ENCODE data around the gene SLC4A1.
A peak's percentile ranks its signal among the peaks of the same experiment; 100 is the strongest.

The SLC4A1 gene
- 0 to 10.5 (median 0) reads per million in 17 experiments for total RNA-seq

GRCh38 chr17:44267818-44268490, at the start of gene SLC4A1:
SLC4A1 (minus strand) TSS chr17:44268135; CDS start chr17:44262866, 5,269 bp downstream.
- no peak for DNase-seq

DNA sequence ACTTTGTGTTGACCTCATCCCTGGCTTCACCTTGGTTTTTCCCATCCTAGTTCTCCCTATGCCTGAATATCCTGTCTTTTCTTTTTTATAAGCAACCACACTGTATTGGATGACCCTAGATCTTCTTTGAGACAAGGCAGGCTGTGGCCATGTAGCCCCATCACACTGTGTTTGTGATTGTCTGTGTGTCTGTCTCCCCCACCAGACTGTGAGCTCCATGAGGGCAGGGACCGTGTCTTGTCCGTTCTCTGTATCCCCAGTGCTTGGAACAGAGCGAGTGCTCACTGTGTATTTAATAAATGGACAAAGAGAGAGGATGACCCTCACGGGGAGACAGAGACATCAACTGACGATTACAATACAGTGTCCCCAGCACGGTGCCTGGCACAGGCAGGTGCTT, 49.6 kb upstream of the SLC4A1 start:
- DNase-seq = no peak

DNA sequence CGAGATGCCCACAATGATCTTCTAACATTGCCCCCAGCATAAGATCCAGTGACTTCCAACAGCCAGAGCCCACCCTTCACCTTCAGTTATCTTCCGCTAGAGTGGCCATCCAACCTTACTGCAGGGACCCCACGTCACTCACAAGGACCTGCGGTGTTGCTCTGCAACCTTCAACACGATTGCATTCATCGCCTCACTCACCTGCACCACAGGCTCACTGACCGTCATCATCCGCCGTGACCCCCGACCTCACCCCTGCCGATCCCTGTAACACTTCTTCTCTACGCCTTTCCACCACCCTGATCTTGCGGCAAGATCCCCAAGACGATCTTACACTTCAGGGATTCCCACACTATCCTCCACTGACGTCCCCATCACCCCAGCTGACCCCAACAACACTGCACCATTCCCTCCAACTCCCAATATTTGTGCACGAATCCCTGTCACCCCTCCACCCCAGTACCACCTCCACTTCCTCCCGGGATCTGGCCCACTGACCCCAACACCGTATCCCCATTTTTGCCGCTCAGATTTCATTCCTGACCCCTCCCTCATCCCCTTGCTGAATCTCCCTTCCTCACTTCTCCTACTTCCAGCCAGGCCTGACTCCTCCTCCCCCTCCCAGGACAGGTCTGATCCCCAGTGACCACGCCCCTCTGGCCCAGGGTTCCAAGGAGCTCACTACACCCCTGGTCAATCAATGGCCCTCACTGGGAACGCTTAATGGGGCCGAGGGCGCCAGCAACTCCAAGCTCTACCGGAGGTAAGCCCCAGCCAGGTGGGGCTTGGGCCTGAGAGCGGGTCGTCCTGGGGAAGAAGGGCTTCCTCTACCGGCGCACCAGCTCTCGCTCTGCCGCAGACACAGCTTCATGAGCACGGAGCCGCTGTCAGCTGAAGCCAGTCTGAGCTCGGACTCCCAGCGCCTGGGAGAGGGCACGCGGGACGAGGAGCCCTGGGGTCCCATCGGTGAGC, 48.1 kb upstream of the SLC4A1 start:
- DNase-seq = no peak

DNA sequence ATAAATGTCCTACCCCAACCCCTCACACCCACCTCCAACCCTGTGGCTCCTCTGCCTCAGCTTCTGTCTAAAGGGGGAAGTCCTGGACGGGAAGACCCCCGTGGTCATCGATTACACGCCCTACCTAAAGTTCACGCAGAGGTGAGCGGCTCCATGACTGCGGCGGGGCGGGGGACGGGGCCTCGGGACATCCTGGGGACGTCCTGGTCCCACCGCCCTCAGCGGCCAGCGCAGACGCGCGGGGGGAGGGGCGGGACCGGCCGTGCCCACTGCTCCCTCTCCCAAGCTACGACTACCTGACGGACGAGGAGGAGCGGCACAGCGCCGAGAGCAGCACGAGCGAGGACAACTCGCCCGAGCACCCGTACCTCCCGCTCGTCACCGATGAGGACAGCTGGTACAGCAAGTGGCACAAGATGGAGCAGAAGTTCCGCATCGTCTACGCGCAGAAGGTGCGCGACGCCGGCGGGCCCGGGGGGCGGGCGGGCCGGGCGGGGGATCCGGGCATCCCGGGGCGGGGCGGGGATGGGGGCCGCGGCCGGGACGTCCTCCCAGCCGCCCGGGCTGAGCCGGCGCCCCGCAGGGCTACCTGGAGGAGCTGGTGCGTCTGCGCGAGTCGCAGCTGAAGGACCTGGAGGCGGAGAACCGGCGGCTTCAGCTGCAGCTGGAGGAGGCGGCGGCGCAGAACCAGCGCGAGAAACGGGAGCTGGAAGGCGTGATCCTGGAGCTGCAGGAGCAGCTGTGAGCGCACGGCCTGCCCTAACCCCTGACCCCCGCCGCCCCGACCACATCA, 47.1 kb upstream of the SLC4A1 start:
- DNase-seq = peak in 3 of 4 experiments; percentile 24 to 59 (median 39)

GRCh38 chr17:44314524-44314868, 46.6 kb upstream of the SLC4A1 start:
- no peak for DNase-seq

- no peak for DNase-seq
Observed at GRCh38 chr17:44314031-44314430, 46.1 kb upstream of the SLC4A1 start.

DNA sequence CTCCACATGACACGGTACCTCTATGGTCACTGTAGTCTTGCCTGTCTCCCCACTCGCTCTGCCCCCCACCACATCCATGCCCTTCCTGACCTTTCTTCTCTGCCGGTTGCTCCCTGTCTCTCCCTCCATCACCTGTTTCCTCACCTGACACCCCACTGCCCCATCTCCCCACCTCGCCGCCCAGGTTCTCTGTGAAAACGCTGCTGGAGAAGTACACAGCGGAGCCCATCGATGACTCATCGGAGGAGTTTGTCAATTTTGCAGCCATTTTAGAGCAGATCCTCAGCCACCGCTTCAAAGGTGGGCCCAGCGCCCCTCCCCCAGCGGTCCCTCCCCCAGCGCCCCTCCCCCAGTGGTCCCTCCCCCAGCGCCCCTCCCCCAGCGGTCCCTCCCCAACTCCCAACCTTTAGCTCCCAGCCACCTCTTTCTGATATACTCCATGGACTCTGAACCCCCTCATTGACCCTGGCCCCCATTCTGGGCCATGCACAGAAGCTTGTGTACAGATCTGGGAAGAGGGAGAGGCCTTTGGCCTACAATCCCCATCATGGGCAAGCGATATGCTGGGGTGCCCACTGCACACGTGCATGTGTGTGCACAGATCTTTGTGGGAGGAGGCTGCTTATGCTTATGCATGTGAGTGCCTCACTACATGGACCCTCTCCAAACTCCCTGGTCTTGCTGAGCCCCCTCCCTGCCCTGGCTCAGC, 44.6 kb upstream of the SLC4A1 start:
- no peak for DNase-seq

GRCh38 chr17:44311562-44312181, 43.7 kb upstream of the SLC4A1 start:
- no peak for DNase-seq

- no peak for DNase-seq
Observed at GRCh38 chr17:44310609-44311376, 42.9 kb upstream of the SLC4A1 start.

DNA sequence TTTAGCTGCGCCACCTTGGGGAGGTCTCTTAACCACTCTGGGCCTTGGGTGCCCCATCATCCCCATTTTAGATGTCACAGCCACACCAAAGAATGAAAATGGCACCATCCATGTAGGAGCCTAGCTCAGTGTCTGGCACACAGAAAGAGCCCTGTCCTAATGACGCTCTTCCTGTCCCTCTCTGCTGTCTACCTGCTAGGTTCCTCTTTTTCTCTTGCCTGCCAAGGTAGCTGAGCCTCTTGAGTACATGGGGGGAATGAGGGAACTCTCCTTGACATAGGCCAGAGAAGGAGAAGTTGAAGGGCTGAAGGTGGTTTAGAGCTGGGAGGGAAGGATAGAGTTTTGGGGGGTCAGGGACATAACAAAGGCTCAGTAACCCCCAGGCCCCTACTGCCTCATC, 42.3 kb upstream of the SLC4A1 start:
- DNase-seq = no peak

DNA sequence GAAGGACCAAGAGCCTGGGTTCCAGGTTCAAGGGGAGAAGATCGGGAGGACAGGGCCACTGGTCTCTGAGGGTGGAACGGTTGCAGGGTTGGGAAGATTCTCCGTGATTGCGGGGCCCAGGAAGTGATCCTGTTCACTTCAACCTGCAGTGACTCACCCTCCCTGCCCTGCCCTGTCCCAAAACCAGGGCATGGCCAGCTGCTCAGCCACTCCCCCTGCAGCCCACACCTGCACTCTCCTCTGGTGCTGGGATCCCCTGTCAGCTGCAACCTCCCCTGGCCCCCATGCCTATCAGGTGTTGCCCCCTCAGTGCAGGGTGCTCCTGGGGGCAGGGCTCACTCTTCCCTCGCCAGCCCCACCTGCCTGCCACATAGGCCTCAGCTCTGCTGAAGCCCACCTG, 41.5 kb upstream of the SLC4A1 start:
- no peak for DNase-seq

DNA sequence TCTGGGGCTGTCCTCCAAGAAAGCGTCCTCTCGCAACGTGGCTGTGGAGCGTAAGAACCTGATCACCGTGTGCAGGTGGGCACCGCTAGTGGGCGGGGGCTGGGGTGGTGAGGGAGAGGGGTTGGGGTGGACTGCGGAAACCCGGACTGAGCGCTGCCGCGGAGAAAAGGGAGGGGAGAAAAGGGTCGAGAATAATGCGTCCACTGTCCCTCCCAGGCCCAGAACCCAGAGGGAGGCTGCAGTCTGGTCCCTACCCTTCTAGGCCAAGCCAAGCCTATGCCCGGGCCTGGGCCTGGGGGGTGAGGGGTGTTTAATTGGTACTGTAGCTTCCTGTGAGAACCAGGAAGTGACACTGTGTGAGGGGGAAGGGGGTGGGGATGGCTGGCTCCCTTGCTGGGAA, 40.9 kb upstream of the SLC4A1 start:
- DNase-seq = no peak

DNA sequence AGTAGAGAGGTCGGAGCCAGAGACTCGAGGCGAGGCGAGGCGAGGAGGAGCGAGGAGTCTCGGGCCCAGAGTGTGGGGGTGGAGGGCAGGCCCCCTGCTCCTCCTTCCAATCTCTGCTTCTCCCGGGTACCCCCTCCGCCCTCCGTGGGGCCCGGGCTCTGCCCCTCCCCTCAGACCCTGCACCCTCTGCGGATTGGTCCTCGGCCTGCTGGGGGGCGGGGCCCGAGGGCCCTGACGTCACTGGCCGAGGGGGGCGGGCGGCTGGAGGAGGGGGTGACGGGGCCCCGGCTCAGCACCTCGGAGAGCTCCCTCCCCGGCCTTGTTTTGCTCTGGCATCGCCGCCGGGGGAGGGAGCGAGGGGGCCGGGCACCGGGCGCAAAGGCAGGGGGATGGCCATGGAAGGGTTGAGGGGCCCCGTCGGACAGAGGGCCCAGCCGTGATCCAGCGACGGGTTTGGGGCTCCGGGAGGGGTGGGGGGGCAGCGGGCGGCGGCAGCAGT, 40.4 kb upstream of the SLC4A1 start, which contains the start of gene RUNDC3A:
Gene RUNDC3A, plus strand, starts transcription at position 282 of the 499 bp plus-strand sequence. CDS start 232 bp downstream, outside the sequence.
- DNase-seq = peak; percentile 72 to 91 (median 76)

DNA sequence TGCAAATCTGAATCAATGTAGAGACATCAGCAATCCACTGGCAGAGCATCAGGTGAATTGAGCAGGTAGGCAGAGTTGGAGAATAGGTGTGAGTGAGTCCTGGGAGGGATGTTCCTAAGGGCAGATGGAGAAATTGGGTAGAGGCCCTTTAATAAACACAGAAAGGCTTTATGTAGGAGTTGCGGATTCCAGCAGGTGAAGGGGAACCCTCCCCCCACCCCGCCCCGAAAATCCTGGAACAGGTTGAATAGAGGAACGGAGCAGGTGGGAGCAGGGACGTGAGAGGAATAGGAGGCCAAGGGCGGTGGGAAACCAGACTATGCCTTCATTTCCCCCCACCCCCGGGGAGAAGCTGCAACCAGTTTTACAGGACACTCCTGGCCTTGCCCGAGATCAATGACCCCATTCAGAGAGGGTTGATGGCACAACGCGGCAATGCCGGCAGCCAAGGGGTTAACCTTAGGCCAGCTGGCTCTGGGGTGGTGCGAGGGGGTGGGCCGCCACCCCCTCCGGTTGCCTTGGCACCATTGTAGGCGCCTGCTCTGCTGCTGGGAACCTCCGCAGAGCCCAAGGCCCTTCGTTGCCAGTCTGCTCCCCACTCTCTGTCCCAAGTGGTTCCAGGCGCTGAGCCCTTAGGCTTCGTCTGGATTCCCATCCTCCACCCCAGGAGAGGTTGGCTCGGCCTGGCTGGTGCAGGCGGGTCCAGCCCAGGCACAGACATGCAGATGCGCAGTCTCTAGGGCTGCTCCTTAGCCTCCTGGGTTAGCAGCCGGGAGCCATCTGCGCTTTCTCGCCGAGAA, 39.7 kb upstream of the SLC4A1 start:
- peak in 1 of 4 experiments; percentile 31 for DNase-seq

- DNase-seq = no peak
Observed at GRCh38 chr17:44304651-44305050, 36.7 kb upstream of the SLC4A1 start.

GRCh38 chr17:44297975-44298374, 30.0 kb upstream of the SLC4A1 start:
- DNase-seq = no peak

DNA sequence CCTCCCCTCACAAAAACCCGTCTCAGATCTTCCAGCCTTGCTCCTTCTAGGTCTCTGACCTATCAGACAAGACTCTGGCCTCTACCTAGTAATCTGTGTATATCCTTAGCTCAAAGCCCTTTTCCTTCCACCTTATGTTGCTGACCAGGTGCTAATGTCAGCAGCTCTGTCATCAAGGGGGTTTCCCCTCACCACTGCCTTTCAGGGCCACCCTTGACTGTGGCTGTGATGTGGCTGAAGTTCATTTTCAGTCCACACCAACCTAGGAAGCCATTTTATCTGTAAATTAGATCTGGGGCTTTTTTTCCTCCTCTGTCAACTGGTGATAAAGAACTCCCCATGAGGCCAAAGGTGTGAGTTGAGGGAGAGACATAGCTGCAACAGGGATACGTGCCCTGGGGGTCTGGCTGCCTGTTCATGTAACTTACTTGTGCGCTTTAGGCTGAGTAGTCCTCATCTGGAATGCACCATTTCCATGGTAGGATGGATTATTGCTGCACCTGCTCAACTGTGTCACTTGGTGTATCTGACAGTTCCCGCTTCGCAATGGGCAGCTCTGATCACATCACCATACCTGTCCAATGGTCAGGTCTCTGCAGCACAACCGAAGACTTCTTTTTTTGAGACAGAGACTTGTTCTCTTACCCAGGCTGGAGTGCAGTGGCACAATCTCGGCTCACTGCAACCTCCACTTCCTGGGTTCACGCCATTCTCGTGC, 25.7 kb upstream of the SLC4A1 start:
- no peak for DNase-seq

- DNase-seq = no peak
Observed at GRCh38 chr17:44287651-44288050, 19.7 kb upstream of the SLC4A1 start.

DNA sequence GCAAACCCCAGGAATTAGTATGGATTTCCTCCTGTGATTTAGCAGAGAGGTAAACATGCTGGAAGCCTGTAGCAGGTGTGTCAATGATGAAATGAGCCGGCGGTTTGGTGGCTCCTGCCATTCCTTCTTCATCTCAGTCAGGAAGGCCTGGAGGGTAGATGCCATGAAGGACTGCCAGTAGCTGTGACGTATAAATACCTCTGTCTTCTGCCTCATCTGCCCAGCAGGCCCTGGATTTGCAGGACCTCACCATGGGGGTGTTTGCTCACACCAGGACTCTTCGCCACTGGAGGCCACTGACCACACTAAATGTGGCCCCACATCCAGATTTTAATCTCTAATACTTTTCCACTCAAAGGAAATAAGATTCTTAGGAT, 16.1 kb upstream of the SLC4A1 start:
- DNase-seq = no peak

Data from suppressor macrophage (primary cell).